ENCODE data around the gene AHDC1.

Gene AHDC1

DNA sequence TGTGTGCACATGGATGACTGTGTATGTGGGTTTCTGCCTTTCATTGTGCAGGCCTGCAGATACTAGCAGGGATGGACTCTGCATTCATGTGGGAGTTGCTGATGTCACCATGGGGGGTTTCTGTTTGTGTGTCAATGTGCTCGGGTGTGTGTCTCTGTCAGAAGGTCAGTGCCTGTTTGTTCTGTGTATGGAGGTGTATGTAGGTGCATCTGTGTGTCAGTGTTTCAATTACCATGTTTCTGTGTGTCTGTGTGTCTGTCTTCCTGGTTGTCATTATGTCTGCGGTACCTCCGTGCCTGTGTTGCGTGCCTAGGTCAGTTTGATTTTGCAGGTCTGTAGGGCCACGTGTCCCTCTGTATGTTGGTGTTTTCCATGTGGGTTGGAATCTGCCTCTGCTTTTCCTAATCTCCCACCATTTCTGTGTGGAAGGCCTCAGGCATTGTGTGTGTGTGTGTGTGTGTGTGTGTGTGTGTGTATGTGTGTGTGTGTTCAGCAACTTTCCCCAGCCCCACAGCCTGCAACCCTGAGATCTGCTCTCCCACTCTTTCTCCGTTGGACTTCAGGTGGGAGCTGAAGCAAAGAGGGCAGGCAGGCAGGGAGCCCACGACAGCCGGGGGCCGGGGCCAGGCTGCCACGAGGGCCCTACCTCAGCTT is 77.2 kb downstream of the AHDC1 start:
- no peak for DNase-seq

DNA sequence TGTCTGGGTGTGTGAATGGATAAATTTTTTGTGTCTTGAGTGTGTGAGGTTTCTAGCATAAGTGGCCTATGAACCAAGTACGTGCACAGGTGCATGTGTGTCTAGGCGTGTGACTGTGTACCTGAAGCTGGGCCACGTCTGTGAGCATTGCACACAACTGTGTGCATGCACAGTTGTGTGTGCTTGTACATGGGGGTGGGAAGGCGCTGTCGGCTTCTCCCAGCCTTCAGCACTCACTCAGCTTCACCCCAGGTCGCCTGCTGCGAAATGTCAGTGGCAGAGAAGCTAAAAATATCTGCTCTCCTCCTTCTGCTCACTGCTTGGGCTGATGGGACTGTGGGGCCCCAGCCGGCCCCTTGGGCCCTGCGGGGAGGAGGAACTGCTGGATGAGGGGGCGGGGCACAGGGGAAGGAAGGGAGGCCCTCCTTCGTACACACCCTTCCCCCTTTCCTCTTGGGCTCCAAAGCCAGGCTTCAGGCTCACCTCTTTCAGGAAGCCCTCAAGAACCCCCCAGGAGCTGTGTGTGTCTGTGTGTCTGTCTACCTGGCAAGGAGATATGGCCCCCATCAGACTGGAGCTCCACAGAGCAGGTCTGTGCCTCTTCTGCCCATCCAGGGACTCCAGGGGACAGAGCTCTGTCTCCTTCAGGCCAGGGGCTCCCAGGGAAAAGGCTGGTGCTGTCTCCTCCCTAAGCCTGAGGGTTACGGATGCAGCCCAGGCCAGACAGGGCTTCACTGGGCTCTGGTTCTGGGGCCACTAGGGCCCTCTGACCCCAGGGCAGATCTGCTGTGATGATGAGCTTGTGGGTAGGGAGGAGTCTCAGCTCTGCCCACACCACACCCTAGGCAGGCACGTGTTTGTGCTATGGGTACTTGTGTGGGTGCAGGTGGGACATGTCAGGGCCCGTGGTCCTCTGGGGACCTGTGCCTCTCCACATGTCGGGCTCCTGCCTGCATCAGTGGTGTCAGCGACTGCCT is 78.4 kb downstream of the AHDC1 start:
- DNase-seq, result no peak

DNA sequence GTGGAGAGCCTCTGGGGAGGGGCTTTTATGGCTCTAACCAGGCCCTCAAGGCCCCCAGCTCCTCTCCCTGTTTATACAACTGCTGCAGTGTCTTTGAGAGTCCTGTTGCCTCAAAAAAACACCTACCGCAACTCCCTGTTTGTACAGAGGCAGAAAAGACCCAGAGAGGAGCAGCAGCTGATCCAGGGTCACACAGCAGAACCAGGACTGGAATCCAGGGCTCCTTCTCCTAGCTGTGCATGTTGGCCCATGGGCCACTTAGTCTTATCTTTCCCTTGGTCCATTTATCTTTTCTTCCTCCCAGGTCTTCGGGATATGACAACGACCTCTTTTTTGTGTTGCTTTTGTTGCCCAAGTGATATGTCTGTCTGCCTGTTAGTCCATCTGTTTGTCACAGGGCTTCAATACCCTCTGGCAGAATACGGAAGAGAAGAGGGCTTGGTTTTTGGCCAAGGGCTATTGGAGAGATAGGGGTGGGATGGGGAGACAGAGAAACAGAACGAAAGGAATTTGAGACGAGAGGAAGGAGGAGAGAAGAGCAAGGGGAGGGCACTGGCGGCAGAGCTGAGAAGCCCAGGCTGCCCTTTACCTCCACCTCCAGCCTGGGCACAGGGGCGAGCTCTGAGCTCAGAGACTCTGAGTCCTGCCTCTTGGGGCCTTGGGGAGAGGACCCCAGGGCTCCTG is 80.5 kb downstream of the AHDC1 start:
- DNase-seq, result peak; percentile 47

DNA sequence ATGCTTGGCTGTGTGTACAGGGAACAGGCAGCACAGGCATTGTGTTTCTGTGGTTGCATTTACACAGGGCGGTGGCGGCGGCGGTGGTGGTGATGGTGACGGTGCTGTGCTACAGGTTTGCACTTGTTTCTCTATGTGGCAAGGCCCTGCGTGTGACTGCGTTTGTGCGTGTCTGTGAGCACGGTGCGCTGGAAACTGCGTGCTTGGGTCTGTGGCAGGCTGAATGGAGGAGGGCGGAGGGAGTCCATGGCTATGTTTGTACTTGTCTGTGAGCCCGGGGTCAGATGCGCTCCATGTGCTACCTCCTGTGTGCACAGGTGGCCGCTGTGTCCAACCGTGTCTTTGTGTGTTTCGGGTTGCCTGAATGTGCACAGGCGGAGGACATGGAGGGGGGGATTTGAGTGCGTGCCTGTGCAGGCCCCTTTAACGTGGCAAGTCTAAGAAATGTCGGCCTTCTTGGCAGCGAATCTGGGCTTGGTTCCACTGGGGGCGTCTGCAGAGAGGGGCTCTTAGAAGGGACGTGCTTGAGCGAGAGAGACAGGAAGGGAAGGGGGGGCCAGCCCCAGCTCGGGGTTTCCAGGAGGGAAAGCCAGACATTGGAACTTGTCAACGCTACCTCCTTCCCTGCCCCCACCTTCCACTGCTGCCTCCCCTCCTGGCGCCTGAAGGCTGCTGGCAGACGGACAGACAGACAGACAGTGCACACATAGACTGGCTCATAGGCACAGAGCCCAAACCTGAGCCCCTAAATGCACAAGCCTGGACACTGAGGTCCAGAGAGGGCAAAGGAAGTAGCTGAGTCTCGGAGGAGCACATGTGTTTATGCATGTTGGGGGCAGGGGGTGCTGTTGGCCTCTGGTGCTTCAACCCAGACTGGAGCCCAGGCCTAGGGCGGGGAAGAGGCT is 81.3 kb downstream of the AHDC1 start:
- peak; percentile 86 for DNase-seq

DNA sequence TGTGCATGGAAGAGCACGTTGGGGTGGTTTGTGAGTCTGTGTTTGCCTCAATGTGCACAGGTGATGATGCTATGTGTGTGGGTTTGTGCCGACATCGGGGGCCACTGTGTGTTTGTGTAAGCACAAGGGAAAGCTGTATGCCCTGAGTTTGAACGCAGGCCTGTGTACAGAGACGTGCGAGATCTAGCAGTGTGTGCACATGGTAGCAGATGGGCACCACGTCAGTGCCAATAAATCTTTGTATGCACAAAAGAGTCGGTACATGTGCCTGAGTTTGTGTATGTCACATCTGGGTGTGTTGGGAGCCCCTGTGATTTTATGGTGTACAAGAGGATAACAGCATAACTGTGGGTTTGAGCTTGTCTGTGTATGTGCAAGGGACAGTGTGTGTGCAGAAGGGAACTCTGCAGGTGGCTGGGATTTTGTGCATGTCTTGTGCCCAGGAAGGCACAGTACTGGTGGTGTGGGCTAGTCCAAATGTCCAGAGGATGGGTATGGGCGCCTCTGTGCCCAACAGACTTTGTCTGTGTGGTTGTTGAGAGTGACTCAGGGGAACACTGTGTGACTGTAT is 82.0 kb downstream of the AHDC1 start:
- peak; percentile 60 for DNase-seq

DNA sequence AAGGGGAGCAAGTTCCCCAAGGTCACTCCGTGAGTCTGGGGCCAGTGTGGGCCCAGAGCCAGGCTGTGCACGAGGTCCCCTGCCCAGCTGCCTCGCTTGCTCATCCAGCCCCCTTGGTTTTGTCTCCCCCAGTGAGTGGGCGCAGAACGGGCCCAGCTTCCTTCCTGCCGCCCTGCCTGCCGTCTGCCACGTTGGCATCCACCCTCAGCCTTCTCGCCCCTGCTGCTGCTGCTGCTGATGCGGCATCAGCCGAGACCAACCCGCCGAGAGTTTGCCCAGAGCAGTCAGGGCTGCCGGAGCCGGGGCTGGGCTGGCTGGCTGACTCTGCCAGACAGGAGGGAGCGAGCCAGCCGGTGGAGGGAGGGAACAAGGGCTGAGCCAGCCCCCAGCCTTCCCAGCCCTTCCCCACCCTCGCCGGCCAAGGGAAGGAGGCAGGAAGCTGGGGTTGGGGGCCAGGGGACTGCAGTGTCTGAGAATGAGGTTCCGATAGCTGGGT is 82.6 kb downstream of the AHDC1 start:
- DNase-seq, result peak; percentile 84

DNA sequence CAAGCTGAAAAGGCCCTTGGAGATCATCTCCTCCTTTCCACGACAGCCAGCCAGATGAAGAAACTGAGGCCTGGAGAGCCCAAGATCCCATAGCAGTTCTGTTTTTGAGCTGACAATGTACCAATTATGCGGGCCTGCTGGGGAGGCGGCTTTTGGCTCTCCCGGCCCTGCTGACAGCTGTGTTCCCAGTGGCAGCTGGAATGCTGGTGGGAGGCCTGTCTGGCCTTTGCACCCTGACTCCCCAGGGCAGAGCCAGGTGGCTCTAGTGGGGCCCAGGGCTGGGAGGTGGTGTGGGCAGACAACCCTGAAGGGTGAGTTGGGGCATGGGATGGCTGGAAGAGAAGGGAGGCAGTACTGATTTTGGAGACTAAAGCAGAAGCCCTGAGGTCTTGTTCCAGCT is 83.3 kb downstream of the AHDC1 start:
- no peak for DNase-seq

DNA sequence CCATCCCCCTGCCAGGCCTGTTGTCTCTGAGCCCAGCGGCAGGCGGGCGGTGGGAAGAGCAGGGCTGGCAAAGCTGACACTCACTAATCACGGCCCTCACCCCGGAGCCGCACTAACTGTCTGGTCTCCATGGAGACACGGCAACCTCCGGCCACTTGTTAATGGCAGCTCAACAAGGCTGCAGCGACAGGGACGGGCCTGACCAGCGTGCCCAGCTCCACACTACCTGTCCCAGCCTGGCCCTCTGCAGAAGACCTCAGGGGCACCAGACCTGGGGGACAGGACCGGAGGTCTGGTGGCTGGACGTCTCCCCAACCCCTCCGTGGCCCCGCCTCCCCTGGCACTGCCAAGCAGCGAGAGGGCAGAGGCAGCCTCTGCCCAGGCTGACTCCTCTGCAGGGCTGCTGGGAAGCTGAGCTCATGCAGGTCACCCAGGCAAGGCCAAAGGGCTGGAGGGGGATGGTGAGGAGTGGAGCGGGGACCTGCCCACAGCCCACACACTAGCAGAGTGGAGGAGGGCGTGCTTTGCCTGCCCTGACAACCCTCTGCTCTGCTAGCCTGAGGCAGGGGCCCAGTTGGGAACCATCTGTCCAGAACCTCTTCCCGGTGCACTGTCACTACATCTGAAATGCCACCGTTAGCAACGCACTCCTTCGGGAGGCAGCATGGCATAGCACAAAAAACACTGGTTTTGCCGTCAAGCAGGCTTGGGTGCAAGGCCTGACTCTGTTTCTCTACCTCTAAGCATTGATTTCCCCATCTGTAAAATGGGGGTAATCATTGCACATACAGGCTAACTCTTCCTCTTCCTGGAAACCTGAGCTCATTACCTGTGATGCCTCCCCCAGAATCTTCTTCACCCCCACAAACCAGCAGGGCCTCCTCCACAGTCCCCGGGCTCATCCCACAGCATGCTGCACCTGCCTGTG is 84.3 kb downstream of the AHDC1 start:
- DNase-seq, result no peak

DNA sequence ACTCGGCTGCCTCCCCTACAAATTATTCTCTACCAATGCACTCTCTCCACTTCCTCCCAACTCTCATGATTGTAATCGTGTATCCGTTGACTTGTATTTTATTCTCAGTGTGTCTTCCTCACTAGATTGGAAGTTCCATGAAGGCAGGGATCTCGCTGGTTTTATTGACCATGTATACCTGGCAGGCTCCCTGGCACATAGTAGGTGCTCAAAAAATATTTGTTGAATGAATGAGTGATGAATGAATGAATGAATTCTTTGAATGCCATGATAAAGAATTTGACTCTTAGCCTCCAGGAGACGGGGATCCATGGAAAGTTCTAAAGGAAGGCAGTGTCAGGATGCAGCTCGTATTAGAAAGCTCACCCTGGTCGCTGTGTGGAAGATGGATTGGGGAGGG is 85.1 kb downstream of the AHDC1 start:
- DNase-seq, result no peak

DNA sequence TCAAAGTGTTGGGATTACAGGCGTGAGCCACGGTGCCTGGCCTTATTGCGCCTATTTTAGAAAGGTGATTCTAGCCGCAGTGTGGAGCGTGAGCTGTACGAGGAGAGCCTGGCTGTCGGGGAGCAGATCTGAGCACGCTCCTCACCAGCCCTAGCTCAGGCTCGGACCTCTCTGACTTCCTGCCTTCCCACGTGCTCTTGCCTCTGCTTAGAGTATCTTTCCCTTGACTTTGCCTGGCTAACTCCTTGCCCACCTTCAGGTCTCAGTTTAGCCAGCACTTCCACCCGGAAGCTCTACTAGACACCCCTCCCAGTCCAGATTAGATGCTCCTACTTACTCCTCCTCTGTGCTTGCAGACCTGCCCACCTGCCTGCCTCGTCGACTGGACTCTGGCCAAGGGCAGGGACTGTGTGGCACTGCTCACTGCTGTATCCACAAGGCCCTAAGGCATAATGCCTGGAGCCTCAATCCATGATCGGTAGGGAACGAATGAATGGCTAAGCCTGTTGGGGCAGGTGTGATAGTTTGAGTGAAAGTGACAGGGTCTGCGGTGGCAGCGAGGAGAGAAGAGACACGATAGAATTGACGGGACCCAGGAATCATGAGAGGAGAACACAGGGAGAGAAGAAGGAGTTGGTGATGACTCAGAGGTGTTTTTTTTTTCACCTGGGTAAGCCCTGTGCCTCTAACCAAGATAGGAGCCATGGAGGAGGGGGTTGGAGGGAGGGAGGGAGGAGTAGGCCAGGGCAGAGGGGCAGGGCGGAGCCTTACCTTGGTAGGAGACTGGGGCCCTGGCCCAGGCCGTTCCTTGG is 85.8 kb downstream of the AHDC1 start:
- no peak for DNase-seq

DNA sequence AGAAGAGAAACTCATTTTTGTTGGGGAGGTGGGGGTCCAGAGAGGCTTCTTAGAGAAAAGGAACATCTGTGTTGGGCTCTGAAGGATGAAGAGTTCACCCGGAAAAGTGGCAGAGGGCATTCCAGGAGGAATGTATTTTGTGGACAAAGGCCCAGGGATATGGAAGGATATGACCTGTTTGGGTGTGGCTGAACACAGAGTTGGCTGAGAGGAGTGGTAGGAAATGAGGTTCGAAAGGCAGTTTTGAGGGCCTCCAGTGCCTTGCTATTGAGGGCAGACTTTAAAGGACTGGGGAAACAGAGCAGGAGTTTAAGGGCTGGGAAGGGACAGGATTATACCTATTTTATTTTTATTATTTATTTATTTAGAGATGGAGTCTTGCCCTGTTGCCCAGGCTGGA is 86.6 kb downstream of the AHDC1 start:
- no peak for DNase-seq

DNA sequence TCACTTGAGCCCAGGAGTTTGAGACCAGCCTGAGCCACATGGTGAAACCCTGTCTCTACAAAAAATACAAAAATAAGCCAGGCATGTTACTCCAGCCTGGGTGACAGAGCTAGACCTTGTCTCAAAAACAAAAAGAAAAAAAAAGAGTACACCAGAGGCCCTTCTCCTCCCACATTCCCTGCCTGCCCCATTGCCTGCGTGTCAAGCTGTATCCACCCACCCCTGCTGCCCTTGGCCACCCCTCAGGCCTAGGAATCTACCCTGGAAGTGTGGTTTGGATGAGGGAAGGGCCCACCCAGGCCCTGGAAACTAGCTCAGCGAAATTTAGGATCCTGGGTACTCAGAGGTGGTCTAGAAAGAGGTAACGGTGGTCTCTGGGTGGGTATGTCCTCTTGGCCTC is 88.3 kb downstream of the AHDC1 start:
- no peak for DNase-seq

DNA sequence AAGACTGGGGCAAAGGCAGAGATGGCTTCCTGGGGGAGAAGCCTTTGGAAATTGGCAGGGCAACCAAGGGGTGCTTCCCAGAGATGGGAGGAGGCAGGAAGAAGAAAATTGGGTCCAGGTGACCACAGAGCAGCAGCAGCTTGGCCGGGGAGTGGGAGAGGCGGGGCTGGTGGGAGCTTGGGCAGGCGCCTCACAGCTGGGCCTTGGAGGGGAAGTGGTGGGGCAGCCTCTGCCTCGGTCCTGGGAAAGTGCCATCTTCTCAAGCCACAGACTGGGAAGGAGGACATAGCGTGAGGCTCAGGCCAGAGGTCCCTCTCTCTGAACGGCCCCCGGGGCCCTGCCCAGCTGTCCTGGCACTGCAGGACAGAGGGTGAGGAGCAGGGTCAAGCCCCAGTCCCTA is 90.0 kb downstream of the AHDC1 start:
- DNase-seq, result no peak

DNA sequence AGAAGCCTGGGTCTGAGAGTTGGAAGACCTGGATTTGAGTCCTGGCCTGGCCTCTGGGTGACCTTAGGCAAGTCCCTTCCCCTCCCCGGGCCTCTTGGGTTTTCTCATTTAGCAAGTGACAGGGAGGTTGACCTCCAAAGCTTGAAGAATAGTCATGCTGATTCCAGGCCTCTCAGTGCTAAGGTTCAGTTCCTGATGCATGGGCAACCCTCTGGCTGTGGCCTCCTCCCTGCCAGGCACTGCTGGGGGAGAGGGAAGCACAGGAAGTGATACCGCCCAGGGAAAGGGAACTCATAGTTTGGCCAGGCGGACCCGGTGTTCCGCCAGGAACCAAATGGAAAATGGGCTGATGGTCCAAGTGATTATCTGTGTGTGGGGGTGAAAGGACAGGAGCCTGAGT is 90.4 kb downstream of the AHDC1 start:
- DNase-seq, result no peak

DNA sequence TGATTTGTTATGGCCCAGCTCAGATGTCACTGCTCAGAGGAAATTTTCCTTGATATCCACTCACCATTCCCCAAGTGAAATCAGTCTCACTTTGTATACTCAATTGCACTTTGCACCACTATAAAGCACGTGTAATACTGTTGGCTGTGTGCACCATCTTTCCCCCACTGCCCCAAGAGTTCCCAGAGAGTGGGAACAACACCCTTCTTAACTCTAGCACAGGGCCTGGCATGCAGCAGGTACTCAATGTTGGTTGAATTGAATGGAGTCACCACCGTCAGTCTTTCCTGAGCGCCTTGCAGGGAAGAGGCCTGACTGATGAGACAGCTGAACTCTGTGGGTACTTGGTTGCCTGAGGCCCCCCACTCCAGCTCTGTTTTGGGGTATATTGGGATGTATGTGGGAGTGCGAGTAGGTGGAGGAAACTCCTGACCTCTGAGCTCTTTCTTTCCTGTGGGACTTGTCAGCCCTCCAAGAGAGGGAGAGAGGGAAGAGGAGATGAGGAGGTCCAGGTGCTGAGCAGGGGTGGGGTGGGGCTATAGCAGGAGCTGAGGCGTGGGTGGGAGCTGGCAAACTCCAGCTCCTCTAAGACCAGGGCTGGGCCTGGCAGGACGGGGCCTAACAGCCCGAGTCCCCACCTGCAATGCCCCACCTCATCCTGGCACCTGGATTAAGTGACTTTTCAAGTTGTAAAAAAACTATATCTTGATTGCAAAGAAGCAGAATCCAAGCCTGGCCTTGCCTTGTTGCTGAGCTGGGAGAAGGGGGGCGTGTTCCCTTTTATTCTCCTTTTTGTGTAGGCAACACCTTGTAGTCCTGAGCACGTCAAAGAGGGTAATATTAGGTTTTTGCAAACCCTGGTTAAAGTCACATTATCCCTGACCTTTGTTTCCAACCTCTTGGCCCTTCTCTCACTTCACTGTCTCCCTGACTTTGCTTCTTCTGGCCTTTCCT is 94.5 kb downstream of the AHDC1 start:
- DNase-seq, result no peak

DNA sequence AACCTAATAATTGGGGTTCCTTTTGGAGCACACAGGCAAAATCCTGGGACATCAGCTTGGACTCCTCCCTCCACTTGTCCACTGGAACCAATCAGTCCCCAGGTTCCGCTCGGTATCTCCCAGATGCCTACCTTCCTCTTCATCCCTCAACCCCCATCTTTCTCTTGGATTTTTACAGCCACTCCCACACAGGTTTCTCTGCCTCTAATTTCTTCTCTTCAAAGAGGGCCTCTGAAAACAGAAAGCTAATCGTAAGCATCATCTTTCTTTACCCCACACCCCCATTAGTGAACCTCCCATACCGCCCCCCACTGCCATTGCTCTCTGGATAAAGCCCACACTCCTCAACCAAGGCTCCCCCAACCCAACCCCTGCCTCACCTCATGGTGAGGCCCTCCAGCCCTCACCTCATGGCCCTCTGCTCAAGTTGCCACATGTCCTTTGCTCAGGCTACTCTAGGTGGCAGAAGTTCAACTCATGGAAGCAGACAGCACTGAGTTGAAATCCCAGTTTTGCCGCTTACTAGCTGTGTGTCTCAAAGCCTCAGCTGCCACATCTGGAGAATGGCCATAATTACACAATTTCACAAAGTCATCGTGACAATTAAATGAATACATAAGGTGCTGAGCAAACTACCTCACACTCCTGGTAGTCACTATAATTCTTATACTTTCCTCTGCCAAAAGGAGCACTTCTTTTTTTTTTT is 95.8 kb downstream of the AHDC1 start:
- DNase-seq, result no peak

DNA sequence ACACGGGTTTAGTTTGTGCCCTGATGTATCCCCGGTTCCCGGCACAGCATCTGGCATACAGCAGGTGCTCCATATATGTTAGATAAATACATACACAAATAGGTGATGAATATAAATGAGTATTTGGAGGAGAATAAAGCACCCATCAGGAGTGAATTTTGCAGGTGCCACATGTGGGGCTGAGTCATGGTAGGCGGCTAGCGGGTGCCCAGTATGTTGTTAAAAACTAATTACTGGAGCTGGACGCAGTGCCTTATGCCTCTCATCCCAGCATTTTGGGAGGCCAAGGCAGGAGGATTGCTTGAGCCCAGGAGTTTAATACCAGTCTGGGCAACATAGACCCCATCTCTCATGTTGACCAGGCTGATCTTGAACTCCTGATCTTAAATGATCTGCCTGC is 97.2 kb downstream of the AHDC1 start:
- no peak for DNase-seq

DNA sequence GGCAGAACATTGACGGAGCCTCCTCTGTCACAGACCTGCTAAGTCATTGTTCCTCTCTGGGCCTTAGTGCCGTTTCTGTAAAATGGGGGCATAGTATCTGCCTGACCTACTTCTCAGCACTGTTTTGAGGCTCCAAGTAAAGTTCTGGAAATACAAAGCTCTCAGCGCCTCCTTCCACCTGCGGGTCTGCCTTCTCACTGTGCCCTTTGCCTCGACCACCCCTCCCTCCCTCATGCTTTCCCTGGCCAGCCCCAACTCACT is 98.6 kb downstream of the AHDC1 start:
- no peak for DNase-seq

Measured in NCI-H446 treated with DMSO at 0.1 percent for 48 hours (cell line).